ENCODE measurements around the gene LGALS1. TPM values are rescaled to one million over a fixed set of nuclear protein-coding genes. Genes with fewer than 3 reads are reported as not detected.

Gene LGALS1
- total and polyA plus RNA-seq, 9 of the 15 experiments (the other 6 are each of a cell fraction or from before 2014, with no cell fraction given) = 160 to 800 (median 330) TPM

DNA sequence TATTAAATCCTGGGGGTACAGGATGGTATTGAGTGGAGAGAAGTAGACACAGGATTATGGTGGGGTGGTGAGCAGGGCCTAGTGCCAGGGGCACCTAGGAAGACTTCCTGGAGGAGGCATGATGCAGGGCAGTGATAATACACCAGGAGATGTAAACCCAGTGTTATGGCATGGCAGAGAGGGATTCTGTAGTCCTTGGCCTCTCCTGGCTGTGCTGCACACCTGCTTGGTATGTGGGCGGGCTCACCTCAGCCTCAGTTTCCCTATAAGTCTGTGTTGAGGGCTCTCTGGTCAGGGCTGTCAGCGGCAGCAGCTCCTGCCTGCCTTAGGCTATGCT is 14.8 kb upstream of the LGALS1 start:
- no peak for ATAC-seq
- TF ChIP-seq ZNF174 (CRISPR knock-in tag; IDR thresholded peaks at IDR 0.05) = no peak
- TF ChIP-seq KDM1A (IDR thresholded peaks at IDR 0.05) = peak in 1 of 2 experiments; percentile 32; a peak in 1 of 4 replicates
- no peak for TF ChIP-seq MYBL2 (IDR thresholded peaks at IDR 0.05; ENCODE audit: low read depth)
- no peak for TF ChIP-seq MYBL2 (CRISPR knock-in tag; IDR thresholded peaks at IDR 0.05; ENCODE audit: borderline replicate concordance)
- no peak for TF ChIP-seq CHD4 (IDR thresholded peaks at IDR 0.05; ENCODE audit: insufficient read depth, insufficient replicate concordance, low read depth, low read length, poor library complexity, severe bottlenecking)
- no peak for TF ChIP-seq PREB (CRISPR knock-in tag; IDR thresholded peaks at IDR 0.05)
- TF ChIP-seq ZNF436 (CRISPR knock-in tag; IDR thresholded peaks at IDR 0.05) = peak; percentile 77; the same call in 1 of the 2 replicates
- TF ChIP-seq RBM25 (IDR thresholded peaks at IDR 0.05; ENCODE audit: low read depth, low read length, severe bottlenecking) = peak; percentile 75
- TF ChIP-seq, protein P1, sequence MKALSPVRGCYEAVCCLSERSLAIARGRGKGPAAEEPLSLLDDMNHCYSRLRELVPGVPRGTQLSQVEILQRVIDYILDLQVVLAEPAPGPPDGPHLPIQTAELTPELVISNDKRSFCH (CRISPR knock-in tag; IDR thresholded peaks at IDR 0.05) = no peak
- TF ChIP-seq, protein P1 (tag; IDR thresholded peaks at IDR 0.05) = no peak
- TF ChIP-seq MAFG (tag; conservative IDR thresholded peaks at IDR 0.05) = no peak
- TF ChIP-seq, protein P2, sequence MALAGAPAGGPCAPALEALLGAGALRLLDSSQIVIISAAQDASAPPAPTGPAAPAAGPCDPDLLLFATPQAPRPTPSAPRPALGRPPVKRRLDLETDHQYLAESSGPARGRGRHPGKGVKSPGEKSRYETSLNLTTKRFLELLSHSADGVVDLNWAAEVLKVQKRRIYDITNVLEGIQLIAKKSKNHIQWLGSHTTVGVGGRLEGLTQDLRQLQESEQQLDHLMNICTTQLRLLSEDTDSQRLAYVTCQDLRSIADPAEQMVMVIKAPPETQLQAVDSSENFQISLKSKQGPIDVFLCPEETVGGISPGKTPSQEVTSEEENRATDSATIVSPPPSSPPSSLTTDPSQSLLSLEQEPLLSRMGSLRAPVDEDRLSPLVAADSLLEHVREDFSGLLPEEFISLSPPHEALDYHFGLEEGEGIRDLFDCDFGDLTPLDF (CRISPR knock-in tag; IDR thresholded peaks at IDR 0.05) = no peak
- no peak for TF ChIP-seq TAF9B (IDR thresholded peaks at IDR 0.05; ENCODE audit: partially characterized antibody)
- TF ChIP-seq BCOR (IDR thresholded peaks at IDR 0.05) = peak; percentile 81
- no peak for TF ChIP-seq MCM3 (IDR thresholded peaks at IDR 0.05)
- no peak for TF ChIP-seq MNT (conservative IDR thresholded peaks at IDR 0.05)
- no peak for TF ChIP-seq STAT5B (CRISPR knock-in tag; IDR thresholded peaks at IDR 0.05)
- TF ChIP-seq KAT8 (IDR thresholded peaks at IDR 0.05; ENCODE audit: low read depth) = no peak
- no peak for TF ChIP-seq U2AF1 (optimal IDR thresholded peaks at IDR 0.05; ENCODE audit: low read depth, low read length)
- TF ChIP-seq RBBP5 (IDR thresholded peaks at IDR 0.05; ENCODE audit: borderline replicate concordance, insufficient read depth, low read length, poor library complexity, severe bottlenecking) = no peak

More for the DNA sequence above, 14.8 kb upstream of the LGALS1 start:
- no peak overlapping the region for H2AFZ ChIP-seq (ENCODE audit: low read depth, low read length)
- H3K4me1 ChIP-seq (replicated peaks in 1 of 2; ENCODE audit: control insufficient read depth in 2 of 2, insufficient read depth in 2 of 2, low read length in 2 of 2) = peaks cover 20 to 31% of the 10 kb centered on the region in 2 experiments
- 57% methylated on average over 1 of the region's 2 CpGs for WGBS (ENCODE audit: insufficient coverage, low coverage, missing lambda C conversion rate)
- H3K9me1 ChIP-seq (ENCODE audit: control insufficient read depth, insufficient read depth, low read length) = peaks cover 4% of the 10 kb centered on the region
- H3K4me3 ChIP-seq = peak overlapping the region; percentile 63
- intact Hi-C loops (cut with micrococcal nuclease) (loop anchor here (1.0 kb wide), 1 partner anchor 21 kb away; no protein-coding TSS in a partner anchor), in situ Hi-C loops (cut with MboI) (no loop called here)
- ChIA-PET POLR2A (interaction anchor here (0.8 to 1.7 kb wide), 4 partner anchors 11 to 99 kb away, joined by 3 to 11 read pairs (median 7); partner anchors contain the start of gene LGALS1), CTCF (ENCODE audit: low intra/inter-chr PET ratio) (interaction anchor here (1.3 kb wide), 1 partner anchor 21 kb away, joined by 9 read pairs; no protein-coding TSS in a partner anchor)
- no peak for FAIRE-seq
- peak overlapping the region; percentile 66; the same call in 2 of the 3 replicates for H3K27ac ChIP-seq (ENCODE audit: extremely low read depth, low read depth, low read length)
- no peak for DNase-seq (ENCODE audit: extremely low read depth in 1 of 4, low spot score in 3 of 4)
- H3K27me3 ChIP-seq (ENCODE audit: control insufficient read depth in 2 of 2, insufficient read depth in 2 of 2, low read length in 2 of 2) = no peaks in the 10 kb centered on the region
- BruUV-seq (replicated peaks) = no TSS peak
- H3K79me2 ChIP-seq (ENCODE audit: control insufficient read depth, insufficient read depth, low read length) = peaks cover 69% of the 10 kb centered on the region
- peak overlapping the region; percentile 71 to 86; a peak in 3 of 4 replicates for H3K9ac ChIP-seq (ENCODE audit: insufficient read depth in 1 of 2, low read depth in 2 of 2, low read length in 2 of 2)
- peaks cover 17% of the 10 kb centered on the region for H4K20me1 ChIP-seq (replicated peaks; ENCODE audit: control insufficient read depth, insufficient read depth, low read length)
- H3K9me3 ChIP-seq (replicated peaks; ENCODE audit: control insufficient read depth, insufficient read depth, low read depth, low read length) = no peaks in the 10 kb centered on the region
- peaks cover 46% of the 10 kb centered on the region; the same call in 2 of the 3 replicates for H3K36me3 ChIP-seq (ENCODE audit: control insufficient read depth, insufficient read depth, low read length)
- peak overlapping the region; percentile 92 for H3K4me2 ChIP-seq (ENCODE audit: insufficient read depth, low read length)

All from K562 (cell line).